SK-N-MC (cell line): ENCODE results near the gene CIBAR2.
A peak's percentile ranks its signal among the peaks of the same experiment; 100 is the strongest.

Experiments used
- DNase-seq: peaks from one replicate; pipeline ENCODE4 v3.0.0-alpha.2; 2011; ENCODE audit warnings: low read depth, low spot score
- H3K27ac ChIP-seq: fragments of 200-600 bp; sonication (generic); 2 replicates; pipeline ENCODE4 v1.5.1; 2016; ENCODE audit warnings: mixed run types
- H3K36me3 ChIP-seq: fragments of 200-600 bp; sonication (generic); 2 replicates; pipeline ENCODE4 v1.6.1; 2017; ENCODE audit warnings: antibody characterized with exemption, low read length, mixed read lengths; ENCODE audit not compliant: insufficient read depth
- H3K4me3 ChIP-seq: fragments of 200-600 bp; sonication (generic); 2 replicates; pipeline ENCODE4 v1.5.1; 2016
- H3K9ac ChIP-seq: fragments of 200-600 bp; sonication (generic); 2 replicates; pipeline ENCODE4 v1.8.0; 2017; ENCODE audit warnings: mixed run types, mixed read lengths; ENCODE audit not compliant: insufficient read length
- H3K9me3 ChIP-seq: fragments of 200-600 bp; sonication (generic); 2 replicates; pipeline ENCODE4 v1.6.1; 2017; ENCODE audit warnings: low read depth, mild to moderate bottlenecking, antibody characterized with exemption, low read length, moderate library complexity, mixed read lengths
- EZH2 ChIP-seq: fragments of 200-600 bp; sonication (generic); IDR thresholded peaks from one replicate; pipeline ENCODE4 v1.6.1; 2017; ENCODE audit warnings: antibody characterized with exemption
- FOXP2 ChIP-seq: optimal IDR thresholded peaks from 2 replicates; pipeline ENCODE3; 2011; ENCODE audit warnings: mild to moderate bottlenecking, moderate library complexity; ENCODE audit not compliant: insufficient read depth; ENCODE audit errors: extremely low read length, control extremely low read depth
- POLR2AphosphoS5 ChIP-seq: IDR thresholded peaks from 2 replicates; pipeline ENCODE4 v1.6.1; 2012; ENCODE audit warnings: mild to moderate bottlenecking, low read depth, low read length, borderline replicate concordance

CIBAR2 gene

DNA sequence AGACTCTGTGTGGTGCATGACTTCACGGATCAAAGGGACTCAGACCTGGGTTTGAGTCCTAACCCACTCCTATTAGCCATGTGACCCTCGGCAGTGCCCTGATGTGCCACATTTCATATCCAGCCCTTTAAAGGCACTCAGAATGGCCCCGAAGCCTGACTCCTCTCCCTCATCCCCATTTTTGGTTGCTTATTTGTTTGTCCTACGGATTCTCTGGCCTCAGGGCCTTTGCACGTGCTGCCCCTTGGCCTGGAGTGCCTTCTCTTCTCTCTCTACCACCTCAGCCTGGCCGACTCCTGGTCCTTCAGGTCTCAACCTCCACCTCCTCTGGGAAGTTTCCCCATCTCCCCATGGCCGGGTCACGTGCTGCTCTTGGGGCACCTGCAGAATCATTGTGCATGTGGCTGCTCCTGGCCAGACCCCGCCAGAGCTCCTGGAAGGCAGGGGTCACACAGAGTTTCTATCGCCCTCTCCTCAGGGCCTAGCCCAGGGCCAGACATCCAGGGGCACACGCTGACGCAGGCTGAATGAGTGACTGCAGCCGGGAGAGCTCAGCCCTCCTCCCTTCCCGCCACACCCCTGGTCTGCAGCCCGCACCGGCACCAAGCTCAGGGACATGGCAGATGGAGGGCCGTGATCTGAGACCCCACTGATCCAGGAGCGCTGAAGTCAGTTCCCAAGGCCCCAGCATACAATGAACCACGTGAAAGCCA, 22.0 kb upstream of the CIBAR2 start:
- TF ChIP-seq EZH2 (no peak), POLR2AphosphoS5 (no peak), FOXP2 (no peak)
- Histone ChIP-seq H3K9me3 (no peaks in the 10 kb centered on the region), H3K27ac (no peak overlapping the region), H3K4me3 (no peak overlapping the region), H3K9ac (no peak overlapping the region), H3K36me3 (no peaks in the 10 kb centered on the region)
- DNase-seq, result no peak

- TF ChIP-seq FOXP2 (no peak), EZH2 (no peak), POLR2AphosphoS5 (no peak)
- no peak overlapping the region for H3K9ac ChIP-seq
- DNase-seq, result no peak
Measured at GRCh38 chr16:85133290-85133599, 21.0 kb upstream of the CIBAR2 start.

DNA sequence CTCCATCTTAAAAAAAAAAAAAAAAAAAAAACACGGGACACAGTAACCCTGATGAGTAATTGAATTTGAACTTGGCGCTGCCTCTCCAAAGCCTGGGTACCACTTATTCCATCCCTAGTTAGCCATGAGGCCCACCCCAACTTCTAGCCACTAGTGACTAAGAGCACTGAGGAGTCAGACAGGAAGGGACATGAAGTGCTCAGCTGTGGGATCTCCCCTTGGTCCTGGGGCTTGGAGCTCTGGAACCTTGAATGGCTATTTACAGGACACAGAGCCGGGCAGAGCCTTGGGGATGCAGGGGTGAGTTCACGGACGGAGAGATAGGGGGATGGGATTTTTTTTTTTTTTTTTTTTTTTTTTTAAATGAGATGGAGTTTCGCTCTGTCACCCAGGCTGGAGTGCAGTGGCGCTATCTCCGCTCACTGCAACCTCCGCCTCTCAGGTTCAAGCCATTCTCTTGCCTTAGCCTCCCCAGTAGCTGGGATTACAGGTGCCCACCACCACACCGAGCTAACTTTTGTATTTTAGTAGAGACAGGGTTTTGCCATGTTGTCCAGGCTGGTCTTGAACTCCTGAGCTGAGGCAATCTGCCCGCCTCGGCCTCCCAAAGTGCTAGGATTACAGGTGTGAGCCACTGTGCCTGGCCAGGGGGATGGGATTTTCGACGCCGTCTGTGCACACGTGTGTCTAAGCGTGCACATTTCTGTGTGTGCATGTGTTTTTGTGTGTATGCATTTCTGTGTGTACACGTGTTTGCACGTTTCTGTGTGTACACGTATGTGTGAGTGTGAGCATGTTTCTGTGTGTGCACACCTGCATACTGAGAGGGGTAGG, 20.4 kb upstream of the CIBAR2 start:
- H3K36me3 ChIP-seq, result no peaks in the 10 kb centered on the region
- no peak for DNase-seq
- no peak overlapping the region for H3K27ac ChIP-seq
- H3K9ac ChIP-seq, result no peak overlapping the region
- no peak overlapping the region for H3K4me3 ChIP-seq
- no peaks in the 10 kb centered on the region for H3K9me3 ChIP-seq
- TF ChIP-seq POLR2AphosphoS5 (no peak), FOXP2 (no peak), EZH2 (no peak)

More at GRCh38 chr16:85133290-85133599, 21.0 kb upstream of the CIBAR2 start:
- Histone ChIP-seq H3K9me3 (no peaks in the 10 kb centered on the region), H3K27ac (no peak overlapping the region), H3K36me3 (no peaks in the 10 kb centered on the region), H3K4me3 (no peak overlapping the region)

GRCh38 chr16:85130705-85131028, 18.4 kb upstream of the CIBAR2 start:
- H3K9ac ChIP-seq, result no peak overlapping the region
- no peaks in the 10 kb centered on the region for H3K9me3 ChIP-seq
- TF ChIP-seq POLR2AphosphoS5 (no peak), EZH2 (no peak), FOXP2 (no peak)
- no peaks in the 10 kb centered on the region for H3K36me3 ChIP-seq
- no peak overlapping the region for H3K4me3 ChIP-seq
- DNase-seq, result no peak
- H3K27ac ChIP-seq, result peak overlapping the region; percentile 25; the same call in 1 of the 2 replicates

DNA sequence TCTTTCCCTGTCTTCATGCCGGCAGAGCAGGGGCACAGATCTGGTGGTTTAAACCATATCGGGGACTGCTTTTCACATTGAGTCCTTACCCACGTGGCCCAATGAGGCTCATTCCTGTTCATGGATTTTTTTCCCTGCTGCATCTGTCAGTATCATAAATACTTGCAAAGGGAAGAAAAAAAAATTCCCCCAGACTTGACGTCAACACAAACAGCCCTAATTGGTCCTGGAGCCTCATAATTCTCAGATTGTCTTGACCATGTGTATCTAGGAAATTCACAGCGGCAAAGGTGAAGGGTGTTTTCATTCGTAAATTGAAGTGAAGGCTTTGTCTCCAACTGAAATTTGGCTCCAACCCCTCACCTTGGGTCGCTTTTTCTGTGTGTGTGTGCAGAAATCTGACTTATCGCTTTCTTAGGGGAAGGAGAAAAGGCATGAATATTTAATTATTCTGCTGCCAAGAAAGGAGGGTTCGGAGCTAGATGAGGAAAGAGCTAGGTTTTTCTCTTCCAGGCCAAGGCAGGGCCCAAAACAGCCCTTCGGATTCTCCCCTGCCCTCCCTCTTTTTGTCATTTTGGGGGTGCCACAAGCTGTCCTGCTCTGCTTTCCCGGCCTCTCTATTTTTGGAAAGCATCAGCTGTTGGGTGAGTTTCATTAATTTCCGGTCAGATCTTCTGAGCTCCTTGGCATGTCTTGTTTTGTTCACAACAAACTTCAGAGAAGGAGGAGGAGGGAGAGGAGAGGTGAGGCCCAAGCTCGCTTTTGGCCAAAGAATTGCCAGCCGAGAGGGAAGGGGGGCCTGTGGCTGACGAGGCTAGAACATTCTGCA, 17.8 kb upstream of the CIBAR2 start:
- Histone ChIP-seq H3K4me3 (no peak overlapping the region), H3K9me3 (no peaks in the 10 kb centered on the region), H3K36me3 (no peaks in the 10 kb centered on the region), H3K9ac (no peak overlapping the region), H3K27ac (peak overlapping the region; percentile 25; the same call in 1 of the 2 replicates)
- no peak for DNase-seq
- TF ChIP-seq EZH2, result no peak
- TF ChIP-seq FOXP2, result no peak

GRCh38 chr16:85128079-85128837, 16.0 kb upstream of the CIBAR2 start:
- TF ChIP-seq POLR2AphosphoS5 (no peak), EZH2 (no peak), FOXP2 (no peak)
- H3K36me3 ChIP-seq, result no peaks in the 10 kb centered on the region
- DNase-seq, result no peak

GRCh38 chr16:85127379-85127723, 15.1 kb upstream of the CIBAR2 start:
- no peak overlapping the region for H3K9ac ChIP-seq
- no peak overlapping the region for H3K27ac ChIP-seq
- no peak for DNase-seq
- H3K36me3 ChIP-seq, result no peaks in the 10 kb centered on the region
- H3K9me3 ChIP-seq, result no peaks in the 10 kb centered on the region
- H3K4me3 ChIP-seq, result no peak overlapping the region
- TF ChIP-seq EZH2 (no peak), FOXP2 (no peak), POLR2AphosphoS5 (no peak)

More at GRCh38 chr16:85128079-85128837, 16.0 kb upstream of the CIBAR2 start:
- no peak overlapping the region for H3K4me3 ChIP-seq
- no peak overlapping the region for H3K27ac ChIP-seq
- H3K9ac ChIP-seq, result no peak overlapping the region
- no peaks in the 10 kb centered on the region for H3K9me3 ChIP-seq
